Lower leg skin (tissue), 3 donors: ENCODE data around the gene FAM118B.

ENCODE experiments used
- CTCF ChIP-seq, 3 donors: fragments of 450-650 bp; IDR thresholded peaks; one replicate each; pipeline ENCODE4 v1.5.1; 2016; ENCODE audit warnings: antibody characterized with exemption in 3 of 3, mild to moderate bottlenecking in 3 of 3, moderate library complexity in 2 of 3
- POLR2A ChIP-seq, 2 donors: fragments of 450-650 bp; IDR thresholded peaks; one replicate each; pipeline ENCODE4 v1.6.1; 2016 to 2017; ENCODE audit warnings: antibody characterized with exemption in 2 of 2, mild to moderate bottlenecking in 1 of 2, moderate library complexity in 1 of 2

- no peak for TF ChIP-seq CTCF (IDR thresholded peaks at IDR 0.05)
- TF ChIP-seq POLR2A (IDR thresholded peaks at IDR 0.05), result no peak
Measured at GRCh38 chr11:126233391-126233790, 21.8 kb downstream of the FAM118B start.
